ENCODE measurements around the gene GIT1.

Gene GIT1

DNA sequence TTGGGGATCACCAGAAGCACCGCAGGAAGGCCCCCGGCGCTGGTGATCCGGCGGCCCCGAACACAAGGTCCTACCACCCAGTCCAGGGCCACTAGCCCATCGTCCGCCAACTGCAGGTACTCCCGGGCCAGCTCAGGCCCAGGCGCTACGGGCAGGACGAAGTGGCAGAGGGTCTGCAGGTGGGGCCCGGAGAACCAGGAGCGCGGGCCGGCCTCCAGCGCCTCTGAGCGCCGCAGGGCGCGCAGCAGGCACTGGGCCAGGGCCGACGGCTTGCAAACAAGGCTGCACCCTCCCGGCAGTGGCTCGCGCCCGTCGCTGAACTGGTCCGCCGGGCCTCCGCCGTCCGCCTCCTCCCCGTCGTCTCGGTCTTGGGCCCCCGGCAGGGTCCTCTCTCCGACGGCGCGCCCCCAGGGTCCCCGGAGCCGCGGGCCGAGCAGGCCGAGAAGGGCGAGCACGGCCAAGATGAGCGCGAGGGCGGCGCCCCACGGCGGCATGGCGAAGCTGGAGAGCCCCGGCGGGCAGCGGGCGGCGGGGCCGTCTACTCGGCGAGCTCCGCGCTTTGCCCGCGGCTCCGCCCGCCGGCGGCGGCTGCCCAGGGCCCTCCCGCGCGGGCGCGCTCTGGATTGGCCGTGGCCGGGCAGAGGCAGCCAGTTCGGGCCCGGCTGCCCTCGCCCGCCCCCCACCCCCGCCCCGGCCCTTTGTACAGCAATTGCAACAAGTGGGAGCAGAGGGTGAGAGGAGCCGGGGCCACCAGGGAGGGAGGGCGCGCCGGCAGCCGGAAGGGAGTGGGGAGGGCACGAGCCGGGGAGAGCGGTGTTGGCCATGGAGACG is 22.8 kb downstream of the GIT1 start, which contains the start of gene ABHD15:
Gene ABHD15 (minus strand): TSS at position 565 of the 831 bp plus-strand sequence. CDS start 71 bp downstream, at position 494.
- no peak for TF ChIP-seq ZFX (IDR thresholded peaks at IDR 0.05; ENCODE audit: borderline replicate concordance)
- TF ChIP-seq, protein P1, sequence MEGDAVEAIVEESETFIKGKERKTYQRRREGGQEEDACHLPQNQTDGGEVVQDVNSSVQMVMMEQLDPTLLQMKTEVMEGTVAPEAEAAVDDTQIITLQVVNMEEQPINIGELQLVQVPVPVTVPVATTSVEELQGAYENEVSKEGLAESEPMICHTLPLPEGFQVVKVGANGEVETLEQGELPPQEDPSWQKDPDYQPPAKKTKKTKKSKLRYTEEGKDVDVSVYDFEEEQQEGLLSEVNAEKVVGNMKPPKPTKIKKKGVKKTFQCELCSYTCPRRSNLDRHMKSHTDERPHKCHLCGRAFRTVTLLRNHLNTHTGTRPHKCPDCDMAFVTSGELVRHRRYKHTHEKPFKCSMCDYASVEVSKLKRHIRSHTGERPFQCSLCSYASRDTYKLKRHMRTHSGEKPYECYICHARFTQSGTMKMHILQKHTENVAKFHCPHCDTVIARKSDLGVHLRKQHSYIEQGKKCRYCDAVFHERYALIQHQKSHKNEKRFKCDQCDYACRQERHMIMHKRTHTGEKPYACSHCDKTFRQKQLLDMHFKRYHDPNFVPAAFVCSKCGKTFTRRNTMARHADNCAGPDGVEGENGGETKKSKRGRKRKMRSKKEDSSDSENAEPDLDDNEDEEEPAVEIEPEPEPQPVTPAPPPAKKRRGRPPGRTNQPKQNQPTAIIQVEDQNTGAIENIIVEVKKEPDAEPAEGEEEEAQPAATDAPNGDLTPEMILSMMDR (IDR thresholded peaks at IDR 0.05): no peak
- H3K27ac ChIP-seq: peak within 1 kb of the TSS; percentile 80

DNA sequence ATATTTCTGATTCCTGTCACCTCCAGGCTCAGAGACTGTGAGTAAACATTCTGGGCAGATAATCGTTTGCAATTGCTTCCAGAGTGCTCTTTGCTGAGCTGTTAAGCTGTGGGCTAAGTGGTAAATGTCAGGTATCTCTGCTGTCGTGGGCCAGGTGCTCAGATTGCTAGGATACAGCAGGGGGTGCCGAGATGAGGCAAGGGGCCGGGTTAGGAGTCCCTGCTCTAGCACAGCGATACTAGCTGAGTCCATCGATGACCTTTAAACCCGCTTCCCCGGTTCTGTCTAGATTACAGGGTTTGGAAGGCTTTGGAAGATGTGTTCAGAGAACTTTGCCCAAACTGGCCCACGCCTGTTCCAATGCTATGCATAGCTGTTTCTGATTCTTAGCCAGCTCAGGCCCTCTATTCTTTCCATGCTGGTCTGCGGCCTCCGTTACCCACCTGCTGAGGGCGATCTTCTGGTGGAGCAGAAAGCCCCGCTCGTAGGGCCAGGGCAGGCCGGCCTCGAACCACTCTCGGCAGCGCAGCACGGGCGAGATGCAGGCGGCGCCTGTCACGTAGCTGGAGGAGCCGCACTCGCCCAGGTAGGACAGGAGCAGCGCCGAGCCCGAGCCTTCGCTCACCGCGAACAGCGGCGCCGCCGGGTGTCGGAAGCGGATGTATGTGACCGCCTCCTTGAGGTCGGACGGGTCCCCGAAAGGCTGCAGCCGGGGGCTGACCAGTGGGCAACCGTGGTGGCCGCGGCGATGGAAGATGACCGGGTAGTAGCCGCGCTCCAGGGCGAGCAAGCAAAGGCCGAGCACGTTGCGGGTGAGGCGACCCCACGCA is 23.6 kb downstream of the GIT1 start:
- peak overlapping the region; percentile 80; the same call in 1 of the 2 replicates for H3K27ac ChIP-seq
- no peak for TF ChIP-seq ZFX (IDR thresholded peaks at IDR 0.05; ENCODE audit: borderline replicate concordance)
- TF ChIP-seq, protein P1 (IDR thresholded peaks at IDR 0.05): peak; percentile 18; the same call in 1 of the 2 replicates

DNA sequence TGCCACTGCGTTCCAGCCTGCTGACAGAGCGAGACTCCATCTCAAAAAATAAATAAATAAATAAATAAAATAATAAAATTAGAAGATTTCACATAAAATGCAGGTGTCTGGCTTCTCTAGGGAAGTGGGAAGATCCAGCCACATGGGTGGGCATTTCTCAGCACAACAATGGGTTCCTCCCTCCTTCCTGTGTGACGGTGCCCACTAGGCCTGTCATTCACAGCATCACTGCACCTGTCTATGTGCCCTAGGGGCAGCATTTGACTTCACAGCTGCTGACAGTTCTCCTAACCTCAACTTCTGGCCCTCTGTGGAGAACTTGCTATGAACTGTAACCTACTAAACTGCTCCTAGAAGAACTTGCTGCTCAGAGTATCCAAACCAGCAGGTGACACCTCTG is 25.6 kb downstream of the GIT1 start:
- TF ChIP-seq, protein P1 (IDR thresholded peaks at IDR 0.05): no peak
- no peak for TF ChIP-seq ZFX (IDR thresholded peaks at IDR 0.05; ENCODE audit: borderline replicate concordance)
- H3K27ac ChIP-seq: no peak overlapping the region

DNA sequence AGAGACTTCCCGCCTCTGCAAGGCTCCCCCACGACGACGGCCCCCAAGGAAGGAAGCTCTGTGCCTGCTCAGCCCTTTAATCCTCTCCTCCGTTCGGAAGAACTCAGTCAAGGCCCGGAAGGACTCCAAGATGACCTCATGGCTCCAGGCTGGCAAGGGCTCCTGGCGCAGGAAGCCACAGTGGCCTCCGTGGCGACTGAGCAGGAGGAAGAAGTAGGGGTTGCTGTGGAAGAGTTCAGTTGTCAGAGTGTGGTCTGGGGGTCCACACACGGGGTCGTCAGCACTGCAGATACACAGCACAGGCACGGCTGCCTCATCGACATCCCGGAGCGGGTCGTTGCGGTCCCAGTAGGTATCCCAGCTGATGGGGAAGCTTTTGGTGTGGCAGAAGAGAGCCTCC is 26.8 kb downstream of the GIT1 start:
- no peak for TF ChIP-seq ZFX (IDR thresholded peaks at IDR 0.05; ENCODE audit: borderline replicate concordance)
- TF ChIP-seq, protein P1 (IDR thresholded peaks at IDR 0.05): no peak
- H3K27ac ChIP-seq: no peak overlapping the region

DNA sequence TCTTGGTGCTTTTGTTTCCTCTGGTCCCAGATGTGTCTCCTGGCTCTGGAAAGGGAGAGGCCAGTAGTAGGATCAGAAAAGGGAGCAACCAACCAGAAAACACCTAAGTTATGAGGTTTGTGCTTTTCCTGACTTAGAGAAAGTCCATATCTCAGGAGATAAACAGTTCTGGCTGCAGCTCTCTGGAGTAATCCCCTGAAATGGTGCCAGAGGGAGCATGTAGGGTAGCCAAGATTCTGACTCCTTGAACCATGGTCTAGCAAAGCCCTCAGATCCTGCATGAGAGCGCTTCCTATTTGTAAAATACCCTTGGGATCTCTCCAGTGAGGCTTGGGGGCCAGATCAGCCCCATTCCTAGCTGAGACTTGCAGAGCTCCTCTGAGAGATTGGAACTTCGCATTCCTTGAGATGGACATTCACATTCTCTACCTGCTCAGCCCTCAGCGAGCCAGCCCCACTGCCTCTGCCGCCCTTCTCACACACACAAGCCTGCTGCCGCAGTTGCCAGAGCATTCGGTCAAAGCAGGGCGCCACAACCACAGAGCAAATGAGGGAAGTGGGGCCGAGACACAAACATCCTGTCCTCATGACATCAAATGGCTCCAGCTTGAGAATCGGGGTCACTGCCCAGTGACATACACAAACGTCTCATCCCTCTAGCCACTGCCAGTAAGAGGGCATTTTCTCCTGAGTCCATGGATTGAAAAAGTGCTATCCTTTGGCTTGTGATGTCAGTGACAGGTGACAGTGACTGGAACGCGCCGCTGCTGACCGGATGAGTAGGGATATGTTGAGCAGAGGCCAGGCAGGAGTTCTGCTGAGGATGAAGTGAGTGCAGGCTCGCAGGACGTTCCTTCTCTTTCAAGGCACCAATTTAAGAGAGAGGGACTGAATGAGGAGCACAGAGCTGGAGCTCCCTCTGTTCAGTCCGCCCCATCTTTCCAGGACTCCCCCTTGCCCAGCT is 27.6 kb downstream of the GIT1 start:
- no peak for TF ChIP-seq ZFX (IDR thresholded peaks at IDR 0.05; ENCODE audit: borderline replicate concordance)
- TF ChIP-seq, protein P1 (IDR thresholded peaks at IDR 0.05): no peak
- H3K27ac ChIP-seq: no peak overlapping the region

DNA sequence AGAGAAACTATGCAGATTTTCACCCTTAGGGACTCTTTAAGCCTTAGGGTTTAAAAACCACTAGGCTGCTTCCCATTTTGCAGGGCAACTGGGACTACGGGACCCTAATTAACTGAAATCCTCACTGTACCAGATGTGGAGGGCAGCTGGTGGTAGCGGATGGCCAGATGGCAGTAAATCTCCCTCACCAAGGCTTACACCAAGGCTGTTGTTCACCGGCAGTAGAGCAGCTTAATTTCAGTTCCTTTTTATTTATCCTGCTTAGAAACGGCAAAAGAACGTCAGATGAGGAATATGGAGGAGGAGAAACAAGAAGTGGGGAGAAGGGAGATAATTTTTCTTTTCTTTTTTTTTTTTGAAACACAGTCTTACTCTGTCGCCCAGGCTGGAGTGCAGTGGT is 29.1 kb downstream of the GIT1 start:
- no peak for TF ChIP-seq ZFX (IDR thresholded peaks at IDR 0.05; ENCODE audit: borderline replicate concordance)
- TF ChIP-seq, protein P1 (IDR thresholded peaks at IDR 0.05): no peak
- H3K27ac ChIP-seq: peak overlapping the region; percentile 40

All from 22Rv1 (cell line).